ENCODE data around the gene MEAK7. TPM values are rescaled to one million over a fixed set of nuclear protein-coding genes. Genes with fewer than 3 reads are reported as not detected.

Gene MEAK7
- total and polyA plus RNA-seq, 2 of the 4 experiments (the other 2 are of a cell fraction), result 27.4 to 39.0 TPM

DNA sequence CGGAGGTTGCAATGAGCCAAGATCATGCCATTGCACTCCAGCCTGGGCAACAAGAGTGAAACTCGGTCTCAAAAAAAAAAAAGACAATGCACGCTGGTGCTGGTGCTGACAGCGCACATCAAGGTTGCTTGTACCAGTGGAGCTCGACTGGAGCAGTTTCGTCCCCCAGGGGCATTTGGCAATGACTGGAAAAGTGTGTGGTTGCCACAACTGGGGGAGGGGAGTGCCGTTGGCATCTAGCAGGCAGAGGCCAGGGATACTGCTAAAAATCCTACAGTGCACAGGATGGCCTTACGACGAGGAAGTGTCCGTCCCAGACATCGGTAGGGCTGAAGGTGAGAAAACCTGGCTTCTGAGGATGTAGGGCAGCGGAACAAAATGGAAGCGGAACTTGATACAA is 2.4 kb downstream of the MEAK7 start (continued):
- TF ChIP-seq MAFK (IDR thresholded peaks at IDR 0.05; ENCODE audit: low read depth, low read length) (no peak), RAD21 (IDR thresholded peaks at IDR 0.05; ENCODE audit: low read length) (no peak), USF2 (IDR thresholded peaks at IDR 0.05; ENCODE audit: low read depth, low read length) (no peak), RFX5 (IDR thresholded peaks at IDR 0.05; ENCODE audit: low read depth, low read length) (no peak)

DNA sequence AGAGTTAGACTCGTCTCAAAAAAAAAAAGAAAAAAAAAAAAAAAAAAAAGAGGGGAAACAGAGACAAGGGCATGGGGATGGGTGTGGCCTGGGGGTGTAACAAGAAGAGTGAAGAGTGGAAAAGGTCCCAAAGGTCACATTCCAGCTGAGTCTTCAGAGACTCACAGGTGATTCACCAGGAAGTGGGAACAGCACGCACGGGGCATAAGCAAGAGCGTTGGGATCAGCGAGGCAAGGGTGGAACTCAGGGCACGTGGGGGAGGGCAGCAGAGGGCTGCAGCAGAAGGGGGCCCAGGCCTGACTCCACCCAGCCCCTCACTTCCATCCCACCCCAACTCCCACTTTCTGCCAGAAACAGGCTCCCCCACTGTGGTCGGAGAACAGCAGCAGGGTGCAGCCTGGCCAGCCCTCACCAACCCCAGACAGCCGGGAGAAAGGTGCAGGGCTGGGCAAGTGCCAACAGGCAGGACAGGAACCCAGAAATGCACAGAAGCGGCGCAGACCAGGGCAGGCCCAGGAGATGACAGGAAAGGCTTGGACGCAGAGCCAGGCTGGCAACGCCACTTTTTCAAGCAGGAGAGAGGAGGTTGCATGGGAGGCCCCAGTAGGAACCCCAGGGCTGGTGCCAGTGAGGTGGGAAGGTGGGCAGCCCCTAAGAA is 3.3 kb downstream of the MEAK7 start:
- H3K27ac ChIP-seq (ENCODE audit: insufficient read depth, low read length), result peak overlapping the region; percentile 29; the same call in 1 of the 2 replicates
- H2BK120ac ChIP-seq (ENCODE audit: low read depth, low read length), result peak overlapping the region; percentile 69; the same call in 1 of the 2 replicates
- H2AK9ac ChIP-seq (replicated peaks; ENCODE audit: low read depth, low read length, poor library complexity), result peak overlapping the region; percentile 93
- no peak overlapping the region for H4K5ac ChIP-seq (ENCODE audit: low read depth, low read length)
- H3K4me1 ChIP-seq (ENCODE audit: control insufficient read depth, insufficient read depth, low read length), result peaks cover 16% of the 10 kb centered on the region
- H3K4ac ChIP-seq (ENCODE audit: low read depth, low read length), result peak overlapping the region; percentile 68
- peak; percentile 81 for TF ChIP-seq BHLHE40 (IDR thresholded peaks at IDR 0.05; ENCODE audit: low read depth, low read length)
- TF ChIP-seq FOS (IDR thresholded peaks at IDR 0.05; ENCODE audit: low read depth, low read length), result peak; percentile 55
- no peak for TF ChIP-seq CEBPB (IDR thresholded peaks at IDR 0.05; ENCODE audit: low read depth, low read length)
- no peak for TF ChIP-seq CTCF (conservative IDR thresholded peaks at IDR 0.05; ENCODE audit: low read depth, low read length)
- TF ChIP-seq RCOR1 (IDR thresholded peaks at IDR 0.05; ENCODE audit: insufficient replicate concordance, low read length), result peak; percentile 43
- no peak for TF ChIP-seq MXI1 (IDR thresholded peaks at IDR 0.05; ENCODE audit: borderline replicate concordance, low read depth, low read length)
- peak; percentile 33; the same call in 1 of the 2 replicates for TF ChIP-seq USF2 (IDR thresholded peaks at IDR 0.05; ENCODE audit: low read depth, low read length)
- no peak for TF ChIP-seq NFE2L2 (IDR thresholded peaks at IDR 0.05; ENCODE audit: low read depth, low read length)
- no peak overlapping the region for H3K56ac ChIP-seq (ENCODE audit: extremely low read depth, insufficient read depth, low read length)
- DNase-seq, result peak; percentile 78
- H2BK20ac ChIP-seq (ENCODE audit: low read depth, low read length), result peak overlapping the region; percentile 41; the same call in 1 of the 2 replicates
- POLR2A ChIA-PET (ENCODE audit: unreplicated experiment), result no interaction called here
- H4K91ac ChIP-seq (ENCODE audit: insufficient read depth, low read depth, low read length), result peak overlapping the region; percentile 56
- 82% methylated on average over 3 of the region's 12 CpGs; no CpG with 5 or more reads in 1 of the 2 experiments for WGBS, 2 experiments (ENCODE audit: extremely low coverage in 2 of 2, insufficient read length in 1 of 2)
- 0 out of 3 replicates have a peak overlapping the region, but pooled peaks have one; percentile 61 for H2BK15ac ChIP-seq (ENCODE audit: low read depth, low read length)
- peak overlapping the region; percentile 2 to 63 for H4K8ac ChIP-seq (ENCODE audit: low read depth in 2 of 2, low read length in 2 of 2)
- dilution Hi-C loops (cut with HindIII; ENCODE audit: low sequenced_read_pairs, unreplicated experiment), result no loop called here
- peaks cover 49 to 93% of the 10 kb centered on the region in 2 experiments for H3K79me1 ChIP-seq (ENCODE audit: low read depth in 1 of 2, low read length in 2 of 2)
- H3K14ac ChIP-seq (replicated peaks; ENCODE audit: low read depth, low read length), result 0 out of 2 replicates have a peak overlapping the region, but pooled peaks have one; percentile 37
- H3K9me1 ChIP-seq (ENCODE audit: insufficient read depth, low read length), result peaks cover 39% of the 10 kb centered on the region
- H3K4me2 ChIP-seq (ENCODE audit: low read depth, low read length), result no peak overlapping the region
- in situ Hi-C loops (cut with MboI; ENCODE audit: low sequenced_read_pairs), result no loop called here
- no peak overlapping the region for H3K18ac ChIP-seq (ENCODE audit: low read depth, low read length)
- no peak for ATAC-seq (ENCODE audit: low read depth)
- no peak overlapping the region for H3K4me3 ChIP-seq (ENCODE audit: insufficient read depth, low read depth, low read length)
- H2AFZ ChIP-seq (replicated peaks; ENCODE audit: low read length, poor library complexity), result peak overlapping the region; percentile 43
- no peak overlapping the region for H3K9ac ChIP-seq (ENCODE audit: low read depth, low read length)
- intact Hi-C loops (cut with micrococcal nuclease), result no loop called here
- CTCF ChIA-PET, result interaction anchor here (0.6 kb wide), 1 partner anchor 11 kb away, joined by 3 read pairs; no protein-coding TSS in a partner anchor
- H4K20me1 ChIP-seq (ENCODE audit: insufficient read depth, low read length), result peaks cover 14% of the 10 kb centered on the region; the same call in 1 of the 2 replicates
- peaks cover 31% of the 10 kb centered on the region for H3K36me3 ChIP-seq (ENCODE audit: control insufficient read depth, insufficient read depth, low read length)
- no peak overlapping the region for H3K23ac ChIP-seq (ENCODE audit: low read depth, low read length)
- BruUV-seq (replicated peaks), result no TSS peak
- peak overlapping the region; percentile 37 for H2BK5ac ChIP-seq (ENCODE audit: low read depth, low read length, poor library complexity, severe bottlenecking)
- no peaks in the 10 kb centered on the region for H3K9me3 ChIP-seq (ENCODE audit: control insufficient read depth, insufficient read depth, low read length)
- no peaks in the 10 kb centered on the region for H3K27me3 ChIP-seq (ENCODE audit: control insufficient read depth, insufficient read depth, low read length)
- peak overlapping the region; percentile 89 for H2AK5ac ChIP-seq (ENCODE audit: low read depth, low read length)
